Stimulated activated CD8-positive, alpha-beta memory T cell treated with anti-CD3 and anti-CD28 coated beads, Interleukin-4, amount 100 ng/mL, for 48 hours (primary cell): ENCODE data around the gene NFIX.

Experiments used
- DNase-seq: peaks from one replicate; pipeline ENCODE4 v3.0.0-alpha.2; 2020

Gene NFIX

DNA sequence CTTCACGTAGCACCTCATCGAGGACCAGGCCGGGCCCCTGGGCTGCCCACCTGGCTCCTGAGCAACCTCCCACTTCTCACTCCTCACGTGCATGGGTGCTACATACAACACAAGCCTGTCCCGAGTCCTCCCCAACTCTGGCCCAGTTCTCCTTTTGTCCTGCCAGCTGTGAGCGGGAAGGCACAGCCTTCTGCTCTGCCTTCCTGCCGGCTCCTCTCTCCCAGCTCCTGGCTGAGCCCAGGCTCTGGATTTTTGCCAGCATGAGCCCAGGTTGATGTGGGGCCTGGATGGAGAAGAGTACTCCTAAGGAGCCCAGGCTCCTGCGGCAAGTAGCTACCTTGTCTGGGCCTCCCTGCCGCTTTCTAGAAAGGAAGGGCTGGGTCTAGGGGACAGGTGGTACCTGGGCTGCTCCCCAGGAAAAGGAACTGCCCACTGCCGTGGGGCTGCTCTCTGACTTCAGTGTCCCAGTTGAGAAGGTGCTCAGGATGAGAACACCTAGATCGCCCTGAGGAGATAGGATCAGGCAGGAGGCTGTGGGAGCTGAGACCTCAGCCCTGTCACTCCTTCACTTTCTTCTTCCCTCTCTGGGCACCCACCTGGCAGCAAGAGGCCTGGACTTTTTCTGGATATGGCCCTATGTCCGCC is 83.7 kb downstream of the NFIX start:
- no peak for DNase-seq

DNA sequence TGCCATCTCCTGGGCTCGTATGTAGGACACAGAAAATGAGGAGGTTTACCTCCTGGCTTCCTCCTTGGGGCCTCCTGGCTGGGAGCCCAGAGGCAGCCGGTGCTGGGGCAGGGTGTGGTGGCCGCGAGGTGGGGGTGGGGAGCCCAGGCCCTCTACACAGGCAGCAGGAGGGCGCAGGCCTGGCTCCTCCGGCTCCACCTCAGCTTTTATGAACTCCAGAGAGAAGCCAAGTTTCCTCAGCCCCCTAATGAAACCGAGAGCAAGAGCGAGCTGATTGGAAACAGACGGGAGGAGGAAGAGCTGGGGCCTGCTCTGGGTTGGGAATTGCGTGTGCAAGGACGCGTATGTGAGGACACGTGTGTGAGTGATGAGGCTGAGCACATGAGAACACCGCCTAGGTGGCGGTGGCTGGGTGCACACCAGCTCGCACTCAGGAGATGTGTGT is 84.3 kb downstream of the NFIX start:
- DNase-seq: no peak

DNA sequence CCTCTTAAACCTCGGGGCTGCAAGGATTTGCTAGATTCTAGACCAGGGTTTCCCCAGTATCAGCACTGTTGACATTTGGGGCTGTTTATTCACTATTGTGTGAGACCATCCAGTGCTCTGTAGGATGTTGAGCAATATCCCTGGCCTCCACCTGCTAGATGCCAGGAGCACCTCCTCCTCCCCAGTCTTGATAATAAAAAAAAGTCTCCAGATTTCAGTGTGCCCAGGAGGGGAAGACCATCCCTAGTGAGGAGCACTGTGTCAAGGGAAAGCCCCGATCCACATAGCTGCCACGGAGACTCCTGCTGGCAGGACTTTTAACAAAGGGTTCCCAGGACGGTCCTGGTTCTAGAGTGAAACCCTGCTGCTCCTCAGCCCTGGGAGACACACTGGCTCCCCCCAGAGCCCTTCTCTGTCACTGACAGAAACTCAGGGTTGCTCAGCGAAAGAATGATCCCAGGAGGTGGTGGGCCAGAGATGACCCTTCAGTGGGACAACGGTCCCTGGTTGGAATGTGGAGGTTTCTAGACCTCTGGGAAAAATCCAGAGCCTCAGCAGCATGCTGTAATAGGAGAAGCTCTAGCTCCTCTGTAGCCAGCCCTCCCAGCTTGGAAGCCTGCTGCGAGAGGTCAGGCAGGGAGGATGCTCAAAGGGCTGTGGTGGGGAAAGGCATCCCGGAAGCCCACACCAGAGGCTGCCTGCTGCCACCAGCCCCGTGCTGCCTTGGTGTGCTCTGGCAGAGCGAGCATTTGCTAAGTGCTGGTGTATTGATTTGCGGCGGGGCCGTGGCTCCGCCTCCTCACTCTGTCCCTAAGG is 87.1 kb downstream of the NFIX start:
- no peak for DNase-seq

DNA sequence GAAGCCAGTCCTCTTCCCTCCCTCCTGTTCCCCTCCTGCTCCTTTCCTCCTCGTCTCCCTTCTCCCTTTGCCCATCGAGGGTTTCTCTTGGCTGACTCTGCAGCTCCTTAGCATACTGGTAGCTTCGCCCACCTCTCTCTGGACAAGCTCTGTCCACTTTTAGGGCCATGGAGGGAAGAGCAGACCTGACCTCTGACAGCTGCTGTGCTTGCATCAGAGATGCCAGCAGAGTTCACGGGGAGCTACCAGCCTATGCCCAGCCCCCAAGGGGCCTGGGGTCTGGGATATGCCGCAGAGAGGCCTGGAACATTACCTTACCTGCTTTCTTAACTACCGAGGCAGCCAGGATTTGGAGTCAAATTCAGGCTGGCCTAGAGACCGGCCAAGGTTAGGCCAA is 87.7 kb downstream of the NFIX start:
- no peak for DNase-seq

DNA sequence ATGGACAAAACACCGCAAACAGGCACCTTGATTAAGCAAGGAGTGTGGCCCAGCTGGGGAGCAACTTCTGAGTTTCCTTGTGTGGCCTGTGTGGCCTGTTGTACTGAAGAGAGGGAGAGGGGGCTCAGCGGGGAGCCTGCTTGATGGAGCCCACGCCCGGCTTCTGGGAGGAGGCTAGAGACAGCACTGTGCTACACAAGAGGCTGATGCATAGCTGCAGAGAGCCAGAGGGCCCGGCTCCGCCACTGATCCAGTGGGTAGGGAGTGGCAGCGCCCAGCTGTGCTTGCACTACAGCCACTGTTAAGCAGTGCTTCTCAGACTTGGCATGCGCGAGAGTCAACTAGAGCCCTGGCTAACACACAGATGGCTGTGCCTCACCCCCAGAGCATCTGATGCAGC is 88.4 kb downstream of the NFIX start:
- no peak for DNase-seq

DNA sequence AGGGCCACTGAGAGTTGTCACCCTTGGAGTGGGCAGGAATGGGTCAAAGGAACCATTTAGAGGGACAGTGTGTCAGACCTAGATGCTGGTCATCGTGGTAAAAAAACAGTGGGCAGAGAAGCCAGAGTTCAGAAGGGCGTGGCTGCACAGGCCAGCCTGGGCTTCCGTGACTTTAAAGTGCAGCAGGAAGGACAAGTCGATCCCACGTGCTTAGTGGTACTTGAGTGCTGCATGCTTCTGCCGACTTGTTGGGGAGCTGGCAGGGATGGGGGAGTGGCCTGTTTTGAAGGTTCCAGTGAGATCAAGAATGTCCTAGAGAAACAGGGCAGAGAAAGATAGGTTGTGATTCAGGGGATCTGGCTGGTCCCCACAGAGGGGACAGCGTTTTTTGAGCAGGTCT is 90.4 kb downstream of the NFIX start:
- no peak for DNase-seq

DNA sequence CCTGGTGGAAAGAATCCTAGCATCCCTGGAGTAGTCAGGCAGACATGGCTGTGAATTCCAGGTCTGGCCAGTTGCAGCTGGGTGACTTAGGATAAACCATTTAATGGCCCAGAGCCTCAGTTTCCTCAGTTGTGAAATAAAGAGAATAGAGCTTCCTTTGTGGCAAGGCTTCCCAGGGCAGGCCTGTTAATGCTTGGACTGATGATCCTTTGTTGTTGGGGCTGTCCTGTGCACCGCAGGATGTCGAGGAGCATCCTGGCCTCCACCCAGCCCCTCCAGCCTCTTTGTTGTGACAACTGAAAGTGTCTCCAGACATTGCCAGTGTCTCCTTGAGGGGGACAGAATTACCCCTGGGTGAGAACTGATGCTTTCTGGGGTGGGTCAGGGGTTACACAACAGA is 91.1 kb downstream of the NFIX start:
- no peak for DNase-seq

DNA sequence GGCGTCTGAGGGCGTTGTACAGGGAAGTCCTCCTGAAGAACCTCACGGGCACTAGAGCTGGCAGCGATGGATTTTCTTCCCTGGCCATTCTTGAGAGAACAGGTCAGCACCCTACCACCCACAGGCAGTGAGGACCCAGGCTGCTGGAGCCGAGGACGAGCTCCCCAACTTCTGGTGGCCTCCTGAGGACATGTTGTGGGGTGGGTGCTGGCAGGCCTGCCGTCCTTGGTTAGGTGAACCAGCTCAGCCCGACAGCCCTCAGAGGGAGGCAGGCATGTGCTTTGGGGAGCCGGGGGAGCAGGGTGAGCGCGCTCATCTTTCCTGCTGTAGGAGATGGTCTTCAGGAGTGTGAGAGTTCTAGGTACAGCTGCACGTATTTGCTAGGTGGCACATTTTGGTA is 92.0 kb downstream of the NFIX start:
- DNase-seq: no peak

DNA sequence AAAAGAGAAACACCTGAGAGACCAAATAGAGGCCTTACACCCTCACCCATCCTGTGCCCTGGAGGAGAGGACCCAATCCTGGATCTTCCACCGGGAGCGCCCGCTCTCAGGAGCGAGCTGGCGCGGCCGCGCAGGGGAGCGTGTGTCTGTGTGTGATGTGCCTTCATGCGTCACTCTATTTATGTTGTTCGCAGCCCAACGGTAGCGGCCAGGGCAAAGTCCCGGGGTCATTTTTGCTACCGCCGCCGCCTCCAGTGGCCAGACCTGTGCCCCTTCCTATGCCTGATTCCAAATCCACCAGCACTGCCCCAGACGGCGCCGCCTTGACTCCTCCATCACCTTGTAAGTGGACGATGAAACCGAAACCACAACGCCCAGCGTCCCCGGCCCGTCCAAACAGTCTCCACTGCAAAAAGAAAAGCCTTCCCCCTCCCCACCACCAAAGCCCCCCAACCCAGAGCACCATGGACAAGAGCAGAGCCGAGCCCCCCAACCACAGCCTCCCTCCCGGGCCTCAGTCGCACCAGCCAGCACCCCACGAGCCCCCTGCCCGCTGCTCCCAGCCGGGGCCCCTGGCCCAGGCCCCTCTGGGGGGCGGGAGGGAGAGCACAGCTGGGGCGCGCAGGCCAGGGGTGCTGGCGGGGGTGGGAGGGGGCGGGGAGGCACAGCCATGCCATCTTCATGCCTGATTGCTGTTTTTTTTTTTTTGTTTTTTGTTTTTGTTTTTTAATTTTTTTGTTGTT is 92.7 kb downstream of the NFIX start:
- no peak for DNase-seq

DNA sequence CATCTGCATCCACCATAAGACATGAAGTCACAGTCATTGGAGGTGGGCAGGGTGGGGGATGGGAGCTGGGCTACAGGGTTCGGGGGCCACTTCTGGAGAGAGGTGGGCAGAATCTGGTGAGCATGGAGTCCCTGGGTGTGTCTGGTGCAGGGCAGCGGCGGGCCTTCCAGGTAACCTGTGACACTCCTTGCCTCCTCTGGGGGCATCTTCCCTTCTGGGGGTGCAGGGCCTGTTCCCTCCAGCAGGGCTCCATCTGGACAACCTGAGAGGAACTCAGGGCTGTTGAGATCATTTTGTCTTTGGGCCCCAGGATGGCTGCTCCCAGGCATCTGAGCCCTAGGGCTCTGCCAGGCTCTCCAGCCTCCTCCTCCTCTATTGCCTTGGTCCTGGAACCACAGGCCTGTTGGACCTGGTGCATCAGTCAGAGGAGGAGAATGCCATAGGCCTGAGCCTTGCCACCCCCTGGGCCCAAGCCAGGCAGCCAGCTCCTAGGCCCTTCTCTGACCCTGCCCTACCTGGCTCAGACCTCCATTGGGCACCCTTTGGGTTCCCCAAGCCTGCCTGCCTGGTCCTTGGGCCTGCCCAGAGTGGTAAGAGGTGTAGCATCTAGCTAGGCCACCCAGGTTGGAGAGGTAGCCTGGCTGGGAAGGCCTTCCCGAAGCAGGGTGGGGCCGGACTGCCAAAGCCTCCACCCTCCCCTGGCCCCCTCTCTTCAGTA is 94.0 kb downstream of the NFIX start:
- DNase-seq: no peak

DNA sequence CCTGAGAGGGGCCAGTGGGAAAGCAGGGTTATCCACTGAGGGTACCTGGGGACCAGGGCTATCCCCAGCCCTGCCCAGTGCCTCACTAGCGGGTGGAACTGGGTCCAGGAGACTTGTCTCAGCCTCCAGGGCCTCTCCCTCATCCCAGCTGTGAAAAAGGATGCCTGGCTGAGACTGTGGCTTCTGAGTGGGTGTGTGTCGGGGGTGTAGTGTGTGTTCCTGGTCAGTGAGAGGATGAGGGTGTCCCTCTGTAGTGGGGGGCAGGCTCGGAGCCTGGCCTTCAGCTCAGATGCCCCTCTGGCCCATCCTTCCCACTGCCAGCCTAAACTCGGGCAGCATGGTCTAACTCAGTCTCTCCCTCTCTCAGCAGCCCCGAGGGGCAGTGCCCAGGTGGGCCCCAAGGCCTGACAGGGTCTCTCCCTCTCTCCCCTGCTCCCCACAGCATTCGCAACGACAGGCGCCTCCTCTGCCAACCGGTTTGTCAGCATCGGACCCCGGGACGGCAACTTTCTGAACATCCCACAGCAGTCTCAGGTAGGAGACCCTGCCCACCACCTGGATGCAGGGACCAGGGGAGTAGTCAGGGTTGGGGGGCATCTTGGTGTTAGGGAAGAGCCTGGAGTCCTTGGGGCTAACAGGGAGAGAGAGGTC is 94.7 kb downstream of the NFIX start:
- DNase-seq: no peak

DNA sequence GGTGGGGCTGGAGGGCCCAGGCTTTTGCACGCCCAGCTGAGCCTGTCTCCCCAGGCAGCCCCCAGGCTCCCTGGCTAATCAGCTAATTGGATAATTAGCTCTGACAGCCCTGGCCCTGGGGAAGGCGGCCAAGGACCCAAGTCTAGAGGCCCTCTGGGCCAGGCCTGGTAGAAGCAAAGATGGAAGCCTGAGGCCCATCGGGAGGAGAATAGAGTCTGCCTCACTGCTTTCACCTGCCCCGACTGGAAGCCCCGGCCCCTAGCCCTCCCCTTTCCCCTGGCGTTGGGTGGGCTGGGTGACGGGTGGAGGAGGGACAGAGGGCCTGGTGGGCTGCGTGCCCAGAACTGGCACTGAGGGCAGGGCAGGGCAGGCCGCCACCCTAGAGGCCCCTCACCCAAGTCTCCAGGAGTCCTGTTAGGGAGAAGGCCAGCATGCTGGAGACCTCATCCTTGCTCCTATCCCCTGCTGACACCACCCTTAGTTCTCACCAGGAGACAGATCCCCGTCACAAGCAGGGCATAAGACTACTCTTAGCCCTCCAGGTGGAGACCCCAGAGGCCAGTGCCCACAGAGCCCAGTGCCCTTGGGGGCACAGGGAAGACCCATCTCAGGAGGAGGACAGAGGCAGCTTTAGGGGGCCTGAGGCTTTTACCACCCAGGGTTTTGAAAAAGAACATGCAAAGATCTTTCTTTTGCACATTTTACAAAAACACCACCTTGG is 95.4 kb downstream of the NFIX start:
- DNase-seq: no peak

DNA sequence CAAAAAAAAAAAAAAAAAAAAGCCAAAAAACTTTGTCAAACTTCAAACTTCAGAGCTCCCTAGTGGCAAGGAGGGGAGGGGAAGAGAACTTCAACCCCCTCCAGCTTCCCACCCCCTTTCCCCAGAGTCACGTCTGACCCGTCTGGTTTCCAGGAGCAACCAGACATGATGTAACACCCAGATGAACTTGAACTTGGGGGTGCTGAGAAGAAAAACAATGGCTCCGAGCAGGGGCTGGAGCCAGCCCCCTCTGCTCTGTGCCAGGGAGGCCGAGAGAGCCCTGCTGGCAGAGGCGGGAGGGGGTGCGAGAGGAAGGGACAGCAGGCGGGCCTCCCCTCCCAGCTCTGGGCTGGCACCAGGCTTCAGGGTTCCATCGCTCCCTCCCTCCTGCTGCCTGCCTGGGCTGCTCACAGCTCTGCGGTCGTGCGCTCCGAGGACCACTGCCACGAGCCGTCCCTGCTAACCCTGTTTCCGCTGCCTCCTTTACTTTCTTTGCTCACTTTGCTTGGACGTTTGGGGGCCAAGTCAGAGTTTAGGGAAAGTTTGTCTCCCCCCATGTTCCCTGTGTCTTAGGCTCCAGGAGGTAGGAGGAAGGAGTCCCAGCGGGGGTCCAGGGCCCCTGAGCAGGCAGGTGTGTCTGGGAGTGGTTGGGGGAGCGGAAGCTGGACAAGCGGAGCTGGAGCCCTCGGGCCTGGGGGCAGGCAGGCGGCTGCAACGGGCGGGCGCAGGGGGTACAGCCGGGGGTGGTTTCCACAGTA is 96.3 kb downstream of the NFIX start:
- no peak for DNase-seq

DNA sequence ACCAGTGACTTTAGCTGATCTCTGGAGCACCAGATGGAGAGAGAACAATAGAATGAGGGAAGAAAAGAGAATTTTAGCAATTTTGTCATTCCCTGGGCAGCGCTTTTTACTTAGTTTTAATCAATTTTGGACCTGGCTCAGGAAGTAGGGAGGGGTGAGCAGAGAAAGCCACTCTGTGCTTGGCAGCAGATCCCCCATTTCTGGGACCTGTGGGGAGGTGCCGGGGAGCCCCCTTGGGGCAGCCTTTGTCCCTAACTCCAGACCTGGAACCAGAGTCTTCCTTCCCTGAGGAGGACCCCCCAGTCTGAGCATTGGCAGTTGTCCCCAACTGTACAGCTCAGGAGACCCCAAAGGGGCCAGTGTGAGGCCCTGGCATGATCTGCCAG is 96.9 kb downstream of the NFIX start:
- DNase-seq: no peak

DNA sequence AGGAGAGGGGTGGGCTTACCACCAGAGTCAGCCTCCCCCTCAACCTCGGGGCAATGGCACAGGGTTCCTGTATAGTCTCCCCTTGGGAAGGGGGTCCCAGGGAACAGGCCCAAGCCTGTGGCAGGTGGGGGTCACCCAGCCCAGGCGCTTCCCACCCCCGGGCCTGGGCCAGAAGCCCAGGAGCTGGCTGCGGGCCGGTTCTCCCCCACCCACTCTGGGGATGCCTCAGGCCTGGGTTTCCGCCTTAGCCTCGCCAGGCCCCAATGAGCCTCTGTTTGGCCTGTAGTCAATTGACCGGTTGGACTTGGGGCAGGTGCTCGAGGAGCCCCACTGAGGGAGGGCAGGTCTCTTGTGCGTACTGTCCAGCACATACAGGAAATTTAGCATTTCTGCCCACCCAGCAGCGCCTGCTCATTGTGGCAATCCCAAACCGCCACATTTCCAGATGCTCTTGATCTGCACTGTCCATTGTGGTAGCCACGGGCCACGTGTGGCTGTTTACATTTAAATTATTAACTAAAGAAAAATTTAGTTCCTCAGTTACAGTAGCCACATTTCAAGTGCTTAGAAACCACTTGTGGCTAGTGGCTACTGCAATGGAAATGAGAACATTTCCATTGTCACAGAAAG is 97.4 kb downstream of the NFIX start:
- DNase-seq: no peak

DNA sequence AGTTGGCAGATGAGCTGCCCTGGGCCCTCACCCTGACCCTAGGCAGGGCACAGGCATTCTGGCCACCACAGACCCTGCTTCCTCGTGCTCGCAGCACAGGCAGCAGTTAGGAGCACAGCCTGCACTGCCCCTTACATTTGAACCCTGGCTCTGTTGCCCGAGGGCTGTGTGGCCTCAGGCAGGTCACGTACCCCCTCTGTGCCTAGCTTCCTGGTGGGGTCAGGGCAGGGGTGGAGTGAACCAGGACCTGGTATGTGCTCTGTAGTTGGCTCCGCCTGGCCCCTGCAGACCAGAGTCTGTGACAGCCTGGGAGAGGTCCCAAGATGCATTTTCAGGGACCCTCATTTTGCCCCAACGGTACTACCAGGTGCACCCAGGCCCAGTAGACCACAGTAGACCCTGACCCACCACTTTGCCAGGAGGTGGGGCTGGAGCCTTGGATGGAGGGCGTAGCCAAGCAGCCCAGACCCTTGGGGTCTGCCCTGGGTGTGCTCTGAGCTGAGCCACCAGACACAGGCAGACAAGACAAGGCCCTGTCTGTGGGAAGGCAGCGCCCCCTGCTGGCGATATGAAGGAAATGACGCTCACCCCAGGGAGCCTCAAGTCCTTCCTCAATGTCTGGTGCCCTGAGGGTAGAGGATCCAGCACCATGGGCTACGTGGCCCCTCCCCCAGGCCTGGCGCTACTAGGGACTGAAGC is 98.3 kb downstream of the NFIX start:
- peak; percentile 88 for DNase-seq

DNA sequence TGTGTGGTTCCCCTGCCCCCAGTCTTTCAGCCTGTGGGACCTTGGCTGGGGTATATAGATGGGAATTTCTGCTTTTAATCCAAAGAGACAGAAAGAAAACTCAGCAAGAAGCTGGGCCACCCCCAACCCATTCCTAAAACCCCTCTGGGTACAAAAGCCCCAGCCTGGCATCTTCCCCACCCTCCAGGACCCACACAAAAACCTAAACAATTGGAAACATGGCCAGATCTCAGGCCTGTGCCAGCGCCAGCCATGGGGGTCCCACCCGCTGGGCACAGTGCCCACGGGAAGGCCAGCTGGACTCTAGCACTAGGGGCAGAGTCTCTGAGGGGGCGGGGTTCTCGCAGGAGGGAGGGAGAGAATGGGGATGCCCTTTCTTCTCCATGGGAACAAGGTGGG is 98.8 kb downstream of the NFIX start:
- no peak for DNase-seq

DNA sequence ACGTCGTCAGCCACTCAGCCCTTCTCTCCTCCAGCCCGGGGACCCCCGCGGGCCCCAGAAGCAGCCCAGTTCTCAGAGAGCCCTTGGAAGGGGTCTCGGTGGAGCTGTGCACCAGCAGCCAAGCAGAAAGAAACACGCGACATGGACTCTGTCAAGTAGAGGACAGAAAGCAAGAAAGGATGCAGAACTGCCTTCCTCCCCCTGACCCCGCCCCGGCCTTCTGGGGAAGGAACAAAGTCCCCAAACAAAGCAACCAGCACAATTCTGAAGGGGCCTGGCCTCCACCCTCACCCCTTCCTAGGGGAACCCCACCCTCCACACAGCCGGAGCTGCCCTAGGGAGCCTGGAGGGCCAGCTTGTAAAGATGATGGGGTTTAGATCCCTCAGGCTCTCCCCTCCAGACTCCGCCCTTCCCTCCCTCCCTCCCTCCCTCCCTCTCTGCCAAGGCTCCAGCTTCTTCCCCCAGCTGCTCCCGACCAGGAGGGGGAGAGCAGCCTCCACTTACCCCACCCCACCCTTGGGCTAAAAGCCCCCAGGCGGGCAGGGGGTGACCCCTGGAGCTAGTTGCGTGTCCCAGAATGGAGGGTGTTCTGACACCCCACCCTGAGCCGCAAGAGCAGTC is 99.6 kb downstream of the NFIX start:
- DNase-seq: no peak

DNA sequence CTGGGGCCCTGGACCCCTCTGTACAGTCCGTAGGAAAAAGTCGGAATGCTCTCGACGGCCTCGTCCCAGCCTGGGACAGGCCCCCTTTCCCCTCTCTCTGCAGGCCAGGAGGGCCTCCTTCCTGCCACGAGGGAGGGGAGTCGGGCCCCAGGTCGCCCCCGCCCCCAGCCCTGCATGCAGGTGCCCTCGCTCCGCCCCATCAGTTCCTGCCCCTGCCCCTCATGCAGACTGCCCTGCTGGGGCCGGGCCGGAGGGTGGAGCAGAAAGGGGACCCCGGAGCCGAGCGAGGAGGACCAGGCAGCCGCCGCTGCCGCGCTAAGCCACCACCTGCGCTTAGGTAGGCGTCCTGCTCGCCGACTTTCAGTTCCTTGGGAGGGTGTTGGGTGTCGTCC is 100.1 kb downstream of the NFIX start:
- no peak for DNase-seq
